RPMI7951 (cell line): ENCODE measurements around the gene CHKB. TPM values are rescaled to one million over a fixed set of nuclear protein-coding genes. Genes with fewer than 3 reads are reported as not detected.
A peak's percentile ranks its signal among the peaks of the same experiment; 100 is the strongest.
"Not testable (repeated sequence)": the region's sequence is repeated elsewhere in the genome, so short reads cannot be mapped to it uniquely, and the experiment has no call there.

ENCODE experiments used
- DNase-seq: peaks from one replicate; pipeline ENCODE4 v3.0.0-alpha.2; 2012; ENCODE audit warnings: low read depth
- total RNA-seq: library from RNA; depleted of rRNA; stranded (reverse); fragments of >200 nt; shearing (Covaris generic); gene quantifications from 2 replicates; pipeline ENCODE4 v1.2.3, GENCODE V29; 2014; rRNA removed

The CHKB gene, protein sequence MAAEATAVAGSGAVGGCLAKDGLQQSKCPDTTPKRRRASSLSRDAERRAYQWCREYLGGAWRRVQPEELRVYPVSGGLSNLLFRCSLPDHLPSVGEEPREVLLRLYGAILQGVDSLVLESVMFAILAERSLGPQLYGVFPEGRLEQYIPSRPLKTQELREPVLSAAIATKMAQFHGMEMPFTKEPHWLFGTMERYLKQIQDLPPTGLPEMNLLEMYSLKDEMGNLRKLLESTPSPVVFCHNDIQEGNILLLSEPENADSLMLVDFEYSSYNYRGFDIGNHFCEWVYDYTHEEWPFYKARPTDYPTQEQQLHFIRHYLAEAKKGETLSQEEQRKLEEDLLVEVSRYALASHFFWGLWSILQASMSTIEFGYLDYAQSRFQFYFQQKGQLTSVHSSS
- 24.2 and 26.1 TPM in 2 replicates for total RNA-seq

GRCh38 chr22:50582493-50583293 is at the start of gene CHKB:
Gene CHKB (minus strand): TSS chr22:50582849. CDS start chr22:50582781, 68 bp downstream.
- DNase-seq = peak; percentile 95

DNA sequence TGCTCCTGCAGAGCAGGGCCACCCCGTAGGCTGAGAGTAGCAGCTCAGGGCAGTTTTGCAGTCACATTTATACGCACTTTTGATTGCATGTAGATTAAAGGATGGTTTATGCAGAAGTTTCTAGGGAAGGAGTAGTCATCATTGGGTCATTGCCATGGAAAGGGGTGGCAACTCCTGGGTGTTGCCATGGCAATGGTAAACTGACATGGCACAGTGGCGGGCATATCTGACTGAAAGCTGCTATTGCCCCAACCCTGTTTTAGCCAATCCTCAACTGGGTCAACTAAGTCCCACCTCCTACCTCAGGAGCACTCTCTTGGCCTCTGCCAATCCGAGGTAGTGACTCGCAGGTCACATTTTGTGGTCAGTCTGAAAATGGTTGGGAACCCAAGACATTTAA is 47.7 kb upstream of the CHKB start:
- DNase-seq = peak; percentile 15

DNA sequence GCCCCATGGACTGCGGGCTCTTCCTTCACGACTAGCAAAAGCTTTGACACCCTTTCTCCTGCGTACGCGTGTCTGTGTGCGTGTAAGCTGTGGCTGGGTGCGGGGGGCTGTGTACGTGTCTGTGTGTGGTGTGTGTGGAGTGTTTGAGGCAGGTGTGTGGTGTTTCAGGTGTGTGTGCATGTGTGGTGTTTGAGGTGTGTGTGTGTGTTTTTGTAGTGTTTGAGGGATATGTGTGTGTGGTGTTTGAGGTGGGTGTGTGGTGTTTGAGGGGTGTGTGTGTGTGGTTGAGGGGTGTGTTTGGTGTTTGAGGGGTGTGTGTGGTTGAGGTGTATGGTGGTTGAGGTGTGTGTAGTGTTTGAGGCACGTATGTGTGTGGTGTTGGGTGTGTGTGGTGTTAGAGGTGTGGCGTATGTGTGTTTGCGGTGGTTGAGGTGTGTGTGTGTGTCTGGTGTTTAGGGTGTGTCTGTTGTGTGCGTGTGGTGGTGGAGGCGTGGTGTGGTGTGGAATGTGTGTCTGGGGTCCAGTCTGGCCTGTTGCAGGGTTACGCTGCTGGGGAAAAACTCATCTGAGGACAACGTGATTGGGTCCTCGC is 46.0 kb upstream of the CHKB start:
- DNase-seq = no peak

DNA sequence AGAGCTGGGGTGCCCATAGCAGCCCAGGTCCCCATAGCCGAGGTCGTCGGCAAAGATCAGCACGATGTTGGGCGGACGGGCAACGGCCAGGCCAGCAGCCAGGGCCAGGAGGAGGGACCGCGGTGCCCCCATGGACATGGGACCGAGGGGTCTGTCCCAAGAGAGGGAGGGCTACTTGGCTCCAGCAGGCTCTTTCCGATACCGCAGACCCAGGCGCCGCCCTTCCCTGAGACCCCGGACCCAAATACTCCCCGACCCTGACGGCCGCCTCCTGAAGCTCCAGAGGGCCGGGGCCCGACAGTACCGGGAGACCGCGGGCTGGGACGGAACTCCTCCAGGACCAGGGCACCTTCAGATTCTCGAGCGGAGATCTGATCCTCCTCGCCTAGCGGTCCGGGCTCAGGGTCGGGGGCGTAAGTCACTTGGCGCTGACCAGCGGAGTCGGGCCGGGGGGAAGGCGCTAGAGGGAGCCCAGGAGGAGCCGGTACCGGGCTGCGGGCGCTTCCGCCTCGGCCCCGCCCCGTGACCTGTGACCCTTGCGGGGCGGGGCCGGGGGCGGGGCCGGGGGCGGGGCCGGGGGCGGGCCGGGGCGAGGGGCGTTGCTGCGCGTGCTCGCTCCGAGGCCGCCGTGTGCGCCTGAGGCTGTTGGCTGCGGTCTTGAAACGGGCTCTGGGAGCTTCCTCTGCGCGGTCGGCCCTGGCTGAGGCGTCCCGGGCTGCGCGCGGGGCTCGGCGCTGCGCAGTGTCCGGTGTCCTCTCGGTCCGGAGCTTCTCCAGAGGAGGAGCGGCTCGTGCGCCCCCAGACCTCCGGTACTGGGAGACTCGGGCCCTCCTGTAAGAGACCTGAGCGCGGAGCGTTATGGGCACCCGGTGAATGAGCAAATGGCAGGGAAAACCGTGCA is 45.2 kb upstream of the CHKB start, which contains the start of gene ARSA:
Gene ARSA (minus strand): TSS at position 511 of the 901 bp plus-strand sequence. CDS start 373 bp downstream, at position 138.
- DNase-seq = peak; percentile 82

- DNase-seq = no peak
Measured at GRCh38 chr22:50626850-50627641, 44.4 kb upstream of the CHKB start.

- no peak for DNase-seq
Measured at GRCh38 chr22:50626314-50626849, 43.7 kb upstream of the CHKB start.

- DNase-seq = no peak
Measured at GRCh38 chr22:50625568-50626313, 43.1 kb upstream of the CHKB start.

DNA sequence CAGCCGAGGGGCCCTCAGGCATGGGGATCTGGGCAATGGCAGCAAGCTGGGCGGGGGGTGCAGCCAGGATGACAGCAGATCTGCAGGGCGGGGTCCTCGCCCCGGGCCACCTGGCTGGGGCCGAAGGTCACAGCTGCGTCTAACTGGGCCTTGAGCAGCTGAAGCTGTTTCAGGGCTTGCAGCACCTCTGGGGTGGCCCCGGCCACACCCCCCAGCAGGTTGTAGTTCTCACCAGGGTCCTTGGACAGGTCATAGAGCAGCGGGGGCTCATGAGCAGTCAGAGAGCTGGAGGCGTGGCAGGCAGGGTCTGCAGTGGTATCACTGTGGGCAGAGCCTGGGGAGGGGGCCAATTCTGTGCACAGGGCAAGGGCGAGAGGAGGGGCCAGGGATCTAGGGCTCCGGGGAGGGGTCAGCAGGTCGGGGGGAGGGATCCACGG is 42.5 kb upstream of the CHKB start:
- no peak for DNase-seq

- DNase-seq = no peak
Measured at GRCh38 chr22:50624347-50625130, 41.9 kb upstream of the CHKB start.

DNA sequence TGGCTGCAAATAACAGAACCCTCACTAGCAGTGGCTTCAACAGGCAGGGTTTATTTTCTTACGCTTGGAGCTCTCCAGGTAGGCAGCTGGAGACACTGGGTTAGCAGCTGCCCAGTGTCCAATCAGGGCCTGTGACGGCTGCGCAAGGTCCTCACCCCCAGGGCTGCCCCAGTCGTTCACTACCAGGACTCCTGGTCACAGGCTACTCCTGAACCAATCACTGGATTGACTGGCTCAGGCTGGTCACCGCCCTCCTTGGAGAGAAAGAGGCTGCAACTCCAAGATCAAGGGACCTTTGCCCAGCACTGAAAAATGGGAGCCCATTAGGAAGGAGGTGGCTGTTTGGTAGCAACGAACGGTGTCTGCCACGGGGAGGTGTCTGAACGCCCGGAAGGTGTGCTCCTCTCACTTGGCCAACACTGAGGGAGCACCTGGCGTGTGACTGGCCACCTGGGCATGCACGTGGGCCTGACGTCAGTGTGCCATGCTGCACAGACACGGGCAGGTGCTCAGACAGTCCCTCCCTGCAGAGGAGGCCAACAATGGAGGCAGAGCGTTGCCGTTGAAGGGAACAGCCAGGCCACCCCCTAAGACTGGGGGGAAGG is 40.2 kb upstream of the CHKB start:
- DNase-seq = no peak

- no peak for DNase-seq
Measured at GRCh38 chr22:50621948-50622722, 39.5 kb upstream of the CHKB start.

GRCh38 chr22:50621356-50621880 is 38.8 kb upstream of the CHKB start:
- DNase-seq = peak; percentile 11

DNA sequence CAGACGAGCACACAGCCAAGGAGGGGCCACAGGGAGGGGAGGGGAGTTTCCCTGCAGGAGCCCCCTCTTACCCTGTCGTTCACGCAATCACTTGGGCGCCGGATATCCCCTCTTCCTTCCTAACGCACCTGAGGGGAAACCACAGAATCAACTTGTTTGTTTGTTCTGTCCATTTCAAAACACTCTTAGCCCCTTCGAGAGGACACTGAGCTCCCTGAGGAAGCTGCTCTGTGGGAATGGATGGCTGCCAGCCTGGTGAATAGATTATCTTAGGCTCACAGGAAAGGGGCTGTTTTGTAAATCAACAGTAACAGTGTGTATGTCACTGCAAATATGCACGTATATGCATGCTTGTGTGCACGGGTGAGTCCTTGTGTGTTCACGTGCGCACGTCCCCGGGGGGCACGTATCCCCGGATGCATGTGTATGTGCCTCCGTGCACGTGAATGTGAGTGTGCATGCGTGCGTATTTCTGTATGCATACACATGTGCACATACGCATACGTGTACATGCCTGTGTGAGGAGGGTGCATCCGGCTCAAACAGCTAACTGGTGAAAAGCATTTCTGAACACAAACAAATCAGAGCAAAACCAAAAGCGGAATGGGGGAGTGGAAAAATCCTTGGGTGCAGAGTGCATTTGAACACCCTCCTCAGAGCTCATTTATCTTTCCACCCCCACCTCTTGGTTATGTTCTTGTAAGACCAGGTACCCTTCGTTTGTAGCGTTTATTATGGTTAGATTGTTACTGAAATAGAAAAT is 38.1 kb upstream of the CHKB start:
- DNase-seq = peak; percentile 9

DNA sequence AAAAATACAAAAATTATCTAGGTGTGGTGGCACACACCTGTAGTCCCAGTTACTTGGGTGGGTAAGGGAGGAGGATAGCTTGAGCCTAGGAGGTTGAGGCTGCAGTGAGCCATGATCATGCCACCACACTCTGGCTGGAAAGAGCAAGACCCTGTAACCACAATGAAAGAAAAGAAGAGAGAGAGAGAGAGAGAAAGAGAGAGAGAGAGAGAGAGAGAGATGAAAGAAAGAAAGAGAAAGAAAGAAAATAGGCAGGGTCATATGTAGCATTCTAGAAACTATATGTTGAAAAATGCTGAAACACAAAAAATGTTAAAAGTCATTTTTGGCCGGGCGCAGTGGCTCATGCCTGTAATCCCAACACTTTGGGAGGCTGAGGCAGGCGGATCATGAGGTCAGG is 31.6 kb upstream of the CHKB start:
- DNase-seq = not testable (repeated sequence)

GRCh38 chr22:50613291-50613981 is 30.8 kb upstream of the CHKB start:
- DNase-seq = no peak
